ENCODE results near the gene SULT1C3.

Gene SULT1C3

DNA sequence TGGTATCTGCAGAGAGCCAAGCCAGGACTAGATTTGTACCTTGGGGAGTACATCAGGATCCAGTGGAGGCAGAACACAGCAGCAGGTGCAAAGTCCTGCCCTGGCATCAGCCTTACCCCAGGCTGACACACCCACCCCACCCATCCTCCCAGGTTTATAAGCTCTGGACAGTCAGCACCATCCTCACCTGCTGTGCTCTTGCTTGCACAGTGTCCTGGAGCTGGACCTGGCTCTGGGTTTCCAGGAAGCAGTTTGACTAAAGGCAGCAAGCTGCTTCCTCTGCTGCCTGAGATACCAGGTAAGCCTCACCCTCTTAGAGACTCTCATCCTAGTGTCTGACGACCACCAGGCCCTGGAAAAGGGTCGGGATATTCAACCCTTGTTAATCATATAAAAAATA lies at the start of gene SULT1C3:
SULT1C3 (plus strand) TSS at position 183 of the 400 bp plus-strand sequence. CDS start 7,227 bp downstream, outside the sequence.
- DNase-seq, result no peak

DNA sequence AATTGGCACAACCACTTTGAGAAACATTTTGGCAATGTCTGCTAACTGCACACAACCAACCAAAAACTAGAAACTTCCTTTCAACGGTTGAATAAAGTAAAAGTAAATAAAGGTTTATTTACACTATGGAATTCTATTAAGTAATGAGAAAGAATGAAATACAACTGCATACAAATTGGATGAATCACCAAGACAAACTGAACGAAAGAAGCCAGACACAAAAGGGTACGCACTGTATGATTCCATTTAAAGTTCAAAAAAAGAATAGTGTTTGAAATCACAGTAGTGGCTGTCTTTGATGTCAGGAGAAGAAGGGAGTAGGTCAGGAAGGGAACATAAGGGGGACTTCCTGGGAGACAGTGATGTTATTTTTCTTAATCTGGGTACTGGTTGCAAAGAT lies 46.5 kb upstream of the SULT1C3 start:
- DNase-seq, result no peak

DNA sequence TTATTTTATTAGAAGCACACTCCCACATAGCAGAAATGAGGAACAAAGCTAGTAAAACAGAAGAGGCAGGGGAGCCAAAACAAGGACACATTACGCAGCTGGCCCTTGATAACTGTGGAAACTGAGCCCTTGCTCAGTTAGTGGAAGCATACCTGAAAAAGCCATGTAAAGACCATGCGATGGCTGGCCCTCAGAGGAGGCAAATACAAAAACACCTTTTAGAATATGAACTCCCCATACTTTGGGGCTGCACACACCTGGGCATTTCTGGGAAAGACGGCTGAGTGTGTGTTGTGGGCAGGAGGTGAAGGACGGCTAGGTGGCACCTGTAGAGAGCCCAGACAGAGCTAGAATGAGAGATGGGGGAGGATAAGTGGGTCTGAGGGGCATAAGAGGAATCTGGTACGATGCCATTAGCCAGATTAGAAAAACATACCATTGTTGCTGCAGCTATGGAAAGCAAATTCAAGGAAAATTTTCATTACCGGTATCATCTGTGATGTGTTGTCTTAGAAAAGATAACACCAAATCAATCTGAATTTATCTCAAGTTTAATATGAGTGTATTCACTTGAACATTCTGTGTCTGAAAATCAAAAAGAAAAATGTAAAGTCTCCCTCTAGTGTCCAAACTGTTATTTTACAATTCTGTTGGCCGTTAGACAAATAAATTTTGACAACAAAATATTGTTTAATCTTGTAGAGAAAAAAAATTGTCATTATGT lies 45.2 kb upstream of the SULT1C3 start:
- DNase-seq, result no peak

DNA sequence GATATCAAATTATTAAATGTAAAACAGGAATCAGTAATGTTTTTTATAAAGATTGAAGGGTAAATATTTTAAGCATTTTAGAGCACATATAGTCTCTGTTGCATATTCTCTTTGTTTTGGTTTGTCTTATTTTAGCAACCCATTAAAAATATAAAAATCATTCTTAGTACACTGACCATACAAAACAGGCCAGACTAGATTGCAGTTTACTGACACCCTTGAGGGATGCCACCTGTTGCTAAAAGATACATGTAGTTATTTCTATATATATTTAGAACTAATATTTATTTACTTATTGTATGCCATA lies 44.7 kb upstream of the SULT1C3 start:
- no peak for DNase-seq

DNA sequence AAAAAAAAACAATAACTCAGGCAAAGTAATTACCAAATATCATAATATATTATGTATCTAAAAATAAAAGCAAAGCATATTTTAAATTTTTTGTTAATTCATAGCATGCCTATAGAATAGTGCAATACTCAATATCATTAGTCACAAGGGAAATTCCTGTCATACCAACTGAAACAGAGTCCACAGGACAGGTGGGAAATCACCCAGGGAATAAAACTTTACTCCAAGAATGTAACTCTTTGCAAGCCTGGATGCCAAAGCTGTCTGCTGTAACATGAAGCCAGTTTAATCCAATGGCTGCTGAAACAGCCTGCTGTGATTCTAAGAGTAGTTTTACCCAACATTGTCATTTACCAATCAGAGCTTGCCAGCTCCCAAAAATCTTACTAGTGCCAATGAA lies 40.0 kb upstream of the SULT1C3 start:
- DNase-seq, result no peak

DNA sequence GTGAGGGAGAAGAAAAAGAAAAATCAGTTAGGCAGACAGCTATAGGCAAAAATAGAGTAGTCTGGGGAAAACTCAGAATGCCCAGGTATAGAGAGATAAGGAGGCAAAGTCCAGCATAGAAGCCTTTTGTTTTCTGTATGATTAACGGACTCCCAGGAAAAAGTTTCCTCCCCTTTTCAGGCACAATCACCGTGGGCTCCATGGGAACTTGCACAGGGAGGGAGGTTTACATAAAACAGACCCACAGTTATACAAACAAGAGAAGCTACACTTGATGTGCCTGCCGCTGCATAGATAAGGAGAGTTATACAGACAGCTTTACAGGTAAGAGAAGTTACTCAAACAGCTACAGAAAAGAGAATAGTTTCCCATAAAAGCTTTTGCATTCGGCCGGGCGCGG lies 39.2 kb upstream of the SULT1C3 start:
- DNase-seq, result no peak

DNA sequence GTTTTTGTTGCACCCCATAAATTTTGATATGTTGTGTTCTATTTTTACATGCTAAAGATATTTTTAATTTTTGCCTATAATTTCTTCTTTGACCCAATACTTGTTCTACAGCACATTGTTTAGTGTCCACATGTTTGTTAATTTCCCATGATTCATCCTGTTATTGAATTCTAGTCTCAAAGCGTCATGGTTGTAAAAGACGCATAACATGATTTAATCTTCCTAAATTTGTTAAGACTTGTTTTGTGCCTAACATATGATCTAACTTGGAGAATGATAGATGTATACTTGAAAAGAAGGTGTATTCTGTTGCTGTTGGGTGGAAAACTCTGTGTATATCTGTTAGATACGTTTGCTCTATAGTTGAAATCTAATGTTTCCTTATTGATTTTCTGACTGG lies 27.1 kb upstream of the SULT1C3 start:
- DNase-seq, result no peak

DNA sequence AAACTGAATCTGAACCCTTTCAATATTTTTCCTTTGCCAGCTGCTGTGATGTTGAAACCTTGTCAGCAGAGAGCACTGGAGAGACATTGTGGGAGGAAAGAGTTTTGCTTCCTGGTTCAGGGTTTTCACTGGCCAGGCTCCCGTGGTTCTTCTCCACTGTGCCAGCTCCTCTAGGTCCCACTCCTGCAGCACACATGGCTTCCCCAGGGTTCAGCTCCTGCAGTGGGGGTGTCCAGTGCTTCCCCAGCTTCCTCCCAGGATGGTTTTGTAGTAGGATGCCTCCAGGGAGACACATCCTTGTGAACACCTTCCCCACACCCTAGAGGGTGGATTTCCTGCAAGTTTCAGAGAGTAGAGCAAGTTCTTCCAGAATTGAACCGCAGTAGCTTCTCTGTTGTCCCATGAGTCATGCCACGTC lies 24.0 kb upstream of the SULT1C3 start:
- DNase-seq, result no peak

DNA sequence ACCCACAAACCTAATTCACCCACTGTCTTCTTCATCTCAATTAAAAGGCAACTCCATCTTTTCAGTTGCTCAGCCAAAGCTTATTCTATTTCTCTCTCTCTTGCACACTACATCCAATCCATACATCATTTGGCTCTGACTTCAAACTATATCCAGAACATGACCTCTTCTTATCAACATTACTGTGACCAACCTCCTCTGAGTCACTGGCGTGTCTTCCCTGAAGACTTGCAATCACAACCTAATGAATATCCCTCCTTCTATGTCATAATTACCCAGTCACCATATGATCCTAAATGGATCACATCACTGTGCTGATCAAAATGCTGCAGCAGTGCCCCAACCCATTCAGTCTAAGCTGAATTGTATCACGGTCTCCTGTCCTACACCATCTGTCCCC lies 22.6 kb upstream of the SULT1C3 start:
- no peak for DNase-seq

DNA sequence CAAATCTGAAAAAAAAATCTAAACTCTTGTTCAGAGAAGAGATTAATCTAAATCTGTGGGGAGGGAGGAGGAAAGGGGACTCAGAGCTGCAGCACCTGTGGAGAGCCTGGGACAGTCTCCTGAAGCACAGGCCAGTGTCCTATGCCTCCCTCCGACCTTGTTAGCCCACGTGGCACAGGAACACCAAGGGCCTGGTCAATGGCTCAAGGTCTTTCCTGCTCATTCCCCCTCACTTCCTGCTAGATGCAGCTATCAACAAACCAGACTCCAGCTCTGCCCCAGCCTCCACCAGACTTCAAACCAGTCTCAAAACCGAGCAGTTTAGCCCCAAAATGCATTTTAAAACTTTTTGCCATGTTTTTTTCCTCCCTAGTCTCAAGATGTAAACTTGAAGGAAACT lies 20.1 kb upstream of the SULT1C3 start:
- DNase-seq, result no peak

DNA sequence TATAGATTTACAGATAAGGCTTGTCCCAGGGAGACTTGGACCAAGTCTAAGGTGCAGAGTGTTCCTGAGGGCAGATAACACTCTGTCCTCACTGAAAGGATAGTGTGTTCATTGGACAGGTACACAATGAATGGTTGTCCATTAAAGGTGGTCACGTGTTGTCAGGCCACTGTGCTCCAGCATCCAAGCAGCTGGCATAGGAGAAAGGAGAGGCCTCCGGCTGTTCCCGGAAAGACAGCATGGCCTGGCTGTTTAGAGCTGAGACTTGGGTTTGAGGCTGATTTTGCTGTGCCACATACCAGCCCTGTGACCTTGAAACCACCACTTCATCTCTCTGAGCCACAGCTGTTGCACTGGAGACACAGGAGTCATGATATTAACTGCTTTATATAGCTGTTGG lies 19.6 kb upstream of the SULT1C3 start:
- no peak for DNase-seq

DNA sequence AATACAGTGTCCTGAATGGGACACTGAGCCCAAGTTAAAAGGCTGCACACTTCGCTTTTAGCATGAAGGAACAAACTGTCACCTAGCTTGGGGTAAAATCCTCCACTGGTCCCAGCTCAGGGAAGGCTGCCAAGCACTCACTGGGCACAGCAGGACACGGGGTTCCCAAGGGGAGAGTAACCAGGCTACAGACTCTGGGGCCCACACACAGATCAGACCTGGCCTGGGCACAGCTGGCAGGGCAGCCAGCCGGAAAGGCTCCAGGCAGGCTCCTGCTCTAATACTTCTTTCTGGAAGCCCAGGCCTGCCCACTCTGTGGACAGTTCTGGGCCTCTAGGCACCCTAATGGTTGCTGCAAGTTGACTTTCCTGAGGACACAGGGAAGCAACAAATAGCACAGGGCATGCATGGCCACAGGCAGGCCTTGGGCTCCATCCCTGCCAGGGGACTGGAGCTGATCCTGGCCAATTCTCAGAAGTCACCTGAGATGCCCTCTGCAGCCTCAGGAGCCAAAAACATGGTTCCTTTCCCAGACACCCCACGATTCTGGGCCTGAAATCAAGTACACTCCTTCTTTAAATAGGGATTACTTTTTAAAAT lies 18.7 kb upstream of the SULT1C3 start:
- no peak for DNase-seq

DNA sequence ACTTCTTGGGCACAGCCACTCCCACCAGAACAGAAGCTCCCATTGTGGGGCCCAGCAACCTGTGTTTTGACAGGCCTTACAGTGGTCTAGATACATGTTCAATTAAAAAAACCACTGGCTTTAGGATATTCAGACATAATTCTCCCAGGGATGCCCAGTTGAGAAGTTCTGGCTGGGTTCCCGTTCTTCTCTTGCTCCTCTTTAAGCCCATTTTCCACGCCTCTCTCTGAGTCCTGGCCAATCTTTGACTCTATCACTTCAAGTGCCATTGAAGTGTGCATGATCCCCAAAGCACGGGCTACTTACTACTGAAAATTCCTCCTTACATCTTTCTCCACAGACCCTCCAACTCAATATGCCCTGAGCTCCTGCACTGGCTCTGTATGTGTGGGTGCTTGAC lies 17.5 kb upstream of the SULT1C3 start:
- no peak for DNase-seq

DNA sequence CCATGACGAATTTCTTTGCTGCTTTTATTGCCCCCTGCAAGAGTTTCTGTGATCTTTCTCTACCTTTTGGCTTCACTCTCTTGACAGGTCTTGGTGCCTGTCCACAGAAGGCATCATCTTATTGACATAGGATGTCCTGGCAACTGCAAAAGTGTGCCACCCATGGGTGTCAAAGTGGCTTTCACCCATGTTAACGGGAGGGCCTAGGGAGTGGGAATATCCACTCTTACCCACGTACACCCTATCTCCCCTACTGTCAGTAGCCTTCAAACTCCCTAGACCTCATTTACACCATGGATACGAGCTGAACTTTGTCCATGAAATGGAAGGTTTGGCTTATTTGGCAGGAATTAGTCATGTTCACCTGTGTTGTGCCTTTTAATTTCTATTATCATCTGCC lies 16.2 kb upstream of the SULT1C3 start:
- no peak for DNase-seq

DNA sequence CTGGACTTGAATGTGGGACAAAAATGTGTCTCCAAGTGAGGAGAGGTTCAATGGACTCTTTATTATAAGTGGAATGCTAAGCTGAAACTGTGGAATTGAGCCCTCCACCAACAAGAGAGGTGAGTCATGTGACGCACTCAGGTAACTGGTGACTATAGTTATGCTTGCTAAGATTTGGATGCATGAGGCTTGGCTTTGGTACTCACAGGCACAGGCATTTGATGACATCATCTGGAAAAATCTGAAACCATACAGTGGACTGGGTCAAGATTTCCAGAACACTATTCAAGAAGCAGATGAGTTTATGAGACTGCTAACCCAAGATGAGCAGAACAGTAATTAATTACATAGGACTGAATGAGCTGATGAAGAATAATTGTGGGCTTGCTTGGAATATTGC lies 15.7 kb upstream of the SULT1C3 start:
- no peak for DNase-seq

DNA sequence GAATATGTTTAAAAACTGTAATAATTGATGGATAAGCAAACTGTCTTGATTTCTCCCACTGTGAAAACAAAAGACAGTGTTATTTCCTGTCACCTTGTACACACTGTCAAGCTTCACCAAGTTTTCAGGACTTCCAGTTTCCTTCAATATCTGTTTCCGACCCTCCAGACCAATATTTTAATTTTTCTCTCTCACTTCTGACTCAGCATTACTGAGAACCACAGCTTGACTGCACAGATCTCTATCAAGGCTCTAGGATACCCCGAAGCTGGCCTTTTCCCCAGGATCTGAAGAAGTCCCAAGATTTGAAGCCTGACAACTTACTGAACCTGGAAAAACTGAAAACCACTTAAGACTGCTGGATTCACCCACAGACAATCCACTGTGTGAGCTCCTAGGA lies 13.2 kb upstream of the SULT1C3 start:
- no peak for DNase-seq

DNA sequence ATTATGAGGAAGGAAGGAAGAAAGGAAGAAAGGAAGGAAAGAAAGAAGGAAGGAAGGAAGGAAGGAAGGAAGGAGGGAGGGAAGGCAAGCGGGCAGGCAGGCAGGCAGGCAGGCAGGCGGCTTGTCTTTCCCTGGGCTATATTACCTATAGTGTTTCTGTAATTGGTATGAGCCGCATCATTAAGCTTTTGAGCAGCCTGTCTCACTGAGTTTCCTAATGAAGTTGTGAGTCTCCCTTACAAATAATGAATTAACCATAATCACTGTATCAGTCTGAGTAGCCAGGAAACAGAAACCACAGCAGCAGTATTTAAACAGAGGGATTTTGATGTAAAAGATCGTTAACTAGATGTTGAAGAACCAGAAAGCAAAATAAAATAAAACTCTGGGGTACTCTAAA lies 11.8 kb upstream of the SULT1C3 start:
- no peak for DNase-seq

DNA sequence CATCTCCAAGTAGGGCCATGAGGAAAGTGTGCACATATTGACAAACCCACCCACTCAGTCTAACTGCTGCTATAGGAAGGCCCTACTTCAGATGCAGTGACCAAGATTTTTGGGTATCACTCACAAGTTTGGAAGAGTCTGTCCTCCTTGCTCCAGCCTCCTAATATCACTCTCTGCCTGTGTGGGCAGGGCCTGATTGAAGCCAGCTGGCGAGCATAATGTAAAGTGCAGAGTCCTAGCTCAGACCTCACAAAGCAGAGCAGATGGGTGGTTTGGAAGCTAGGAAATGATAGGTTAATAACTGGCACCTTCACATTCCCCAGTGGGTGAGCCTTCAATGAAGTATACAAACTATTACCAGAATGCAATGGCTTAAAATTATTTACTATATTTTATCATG lies 11.2 kb upstream of the SULT1C3 start:
- DNase-seq, result no peak

DNA sequence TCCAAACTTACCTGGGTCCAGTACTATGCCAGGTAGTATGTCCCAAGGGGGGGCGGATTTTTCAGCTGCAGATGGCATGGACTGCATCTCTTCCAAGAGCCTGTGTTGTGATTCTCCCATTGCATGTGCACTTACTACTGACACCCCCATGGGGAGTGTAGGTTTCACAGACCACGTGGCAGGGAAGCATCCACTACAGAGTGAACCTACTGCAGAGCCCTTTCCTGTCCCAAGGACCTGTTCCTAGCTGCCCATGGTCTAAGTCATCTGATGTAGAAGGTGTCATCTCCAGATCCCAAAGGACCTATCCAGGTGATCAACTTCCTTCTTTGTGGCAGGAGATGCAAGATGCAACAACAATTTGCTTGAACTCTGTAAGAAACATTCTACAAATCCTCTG lies 9.9 kb upstream of the SULT1C3 start:
- no peak for DNase-seq

DNA sequence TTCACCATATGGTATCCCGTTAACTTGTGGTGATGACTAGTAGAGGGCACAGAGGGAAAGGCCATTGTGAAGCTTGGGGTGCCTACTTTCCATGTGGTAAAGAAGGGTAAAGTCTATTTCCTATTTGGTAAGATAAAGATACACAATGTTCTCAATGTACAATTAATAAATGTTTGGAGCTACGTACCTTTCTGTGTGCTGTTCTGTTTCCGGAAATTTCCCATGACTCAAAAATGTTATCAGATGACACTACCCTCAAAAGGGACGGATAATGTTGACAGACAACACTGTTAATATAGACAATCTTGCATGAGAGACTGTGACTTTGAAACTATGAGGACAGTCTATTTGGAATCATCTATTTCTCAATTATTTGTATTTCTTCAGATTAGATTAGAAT lies 4.2 kb upstream of the SULT1C3 start:
- no peak for DNase-seq

DNA sequence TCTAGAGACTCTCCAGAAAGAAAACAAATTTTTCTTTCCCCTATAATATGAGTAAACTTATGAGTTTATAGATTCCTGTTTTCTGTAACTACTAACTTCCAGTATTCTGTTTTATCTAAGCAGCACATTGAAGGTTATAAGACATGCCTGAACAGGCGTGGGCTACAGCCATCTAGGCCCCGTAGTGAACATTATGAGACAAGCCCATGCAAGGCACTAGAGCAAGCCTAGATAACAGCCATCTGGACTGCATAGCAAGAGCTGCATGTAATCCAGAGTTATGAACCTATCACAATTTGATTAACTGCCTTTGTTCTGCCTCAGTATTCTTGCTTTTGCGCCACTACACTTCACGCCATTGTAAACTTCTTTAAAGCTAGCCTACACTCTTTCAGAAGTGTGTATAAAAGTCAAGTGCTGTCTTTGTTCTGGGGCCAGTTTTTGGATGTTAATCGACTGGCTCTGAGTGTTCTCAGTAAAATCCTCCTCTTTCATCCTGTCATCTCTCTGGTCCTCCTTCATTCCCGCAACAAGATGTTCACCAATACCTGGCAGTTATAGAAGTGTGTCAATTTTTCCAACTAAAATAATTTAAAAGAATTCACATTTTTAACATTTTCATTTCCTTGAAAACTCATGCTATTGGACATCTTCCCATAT lies 3.0 kb upstream of the SULT1C3 start:
- no peak for DNase-seq

DNA sequence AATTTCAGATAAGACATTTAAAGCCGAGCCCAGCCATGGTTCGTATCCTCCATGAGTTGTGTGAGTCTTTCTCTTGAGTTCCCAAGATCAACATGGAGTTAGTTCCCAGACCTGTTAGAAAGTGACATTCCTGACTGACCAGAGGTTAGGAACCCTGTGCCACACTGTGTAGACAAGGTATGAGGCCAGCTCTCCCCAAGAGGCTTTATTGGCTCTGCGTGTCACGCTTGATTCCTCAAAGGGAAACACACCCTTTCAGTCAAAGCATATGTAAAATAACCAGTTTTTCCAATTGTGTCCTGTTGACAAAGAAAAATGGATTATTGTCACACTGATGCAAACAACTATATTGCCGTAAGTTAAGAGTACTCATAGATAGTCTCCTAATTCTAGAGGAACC lies 1.2 kb downstream of the SULT1C3 start:
- DNase-seq, result no peak

DNA sequence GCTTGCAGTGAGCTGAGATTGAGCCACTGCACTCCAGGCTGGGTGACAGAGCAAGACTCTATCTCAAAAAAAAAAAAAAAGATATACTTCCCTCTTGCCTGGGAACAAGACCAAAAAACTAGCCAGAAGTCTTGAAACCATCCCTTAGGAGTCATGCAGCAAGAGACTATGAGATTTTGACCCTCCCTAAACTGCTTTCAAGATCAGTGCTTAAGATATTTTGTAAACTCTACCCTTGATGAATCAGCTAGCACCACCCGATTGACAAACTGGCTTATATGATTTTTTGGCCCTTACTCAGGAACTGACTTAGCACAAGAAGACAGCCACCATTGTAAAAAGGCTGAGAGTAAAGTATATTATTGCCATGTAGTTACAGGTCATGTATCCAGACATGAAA lies 3.8 kb downstream of the SULT1C3 start:
- no peak for DNase-seq

DNA sequence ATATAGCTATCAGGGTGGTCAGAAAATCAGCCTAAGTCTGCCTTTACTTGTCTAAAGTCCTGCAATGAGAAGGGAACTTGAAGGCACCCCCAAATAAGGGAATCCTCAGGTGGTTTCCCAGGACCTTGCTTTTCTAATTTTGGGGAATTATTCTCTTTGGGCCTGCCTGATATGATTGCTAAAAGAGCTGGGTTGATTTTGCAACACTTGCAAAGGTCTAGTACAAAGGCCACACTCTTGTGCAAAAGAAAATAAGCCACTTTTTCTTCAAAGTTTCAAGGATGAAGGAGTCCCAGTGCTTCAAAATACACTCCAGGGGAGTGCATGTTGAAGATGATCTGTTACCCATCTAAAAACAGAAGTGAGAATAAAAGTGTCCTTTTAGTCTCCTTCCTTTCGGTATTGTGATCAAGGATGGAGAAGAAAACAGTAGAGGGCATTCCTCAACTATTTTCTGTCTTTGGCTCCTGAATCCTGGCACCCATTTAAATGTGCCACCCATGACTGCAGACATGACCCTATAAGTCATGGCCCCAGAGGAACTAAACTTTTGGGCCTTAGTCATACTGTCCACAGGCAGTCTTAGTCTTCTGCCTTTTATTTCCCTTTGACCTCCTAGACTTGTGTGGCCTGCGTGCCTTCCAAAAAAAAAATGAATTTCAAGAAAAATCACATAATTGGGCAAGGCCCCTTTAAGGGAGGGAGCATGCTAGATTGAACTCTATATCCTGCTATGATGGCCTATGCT lies 5.1 kb downstream of the SULT1C3 start:
- no peak for DNase-seq

Data from CD4-positive, alpha-beta T cell treated with Interleukin-17A for 4 hours (primary cell).